Measurements from ENCODE around the gene SEMA5B.

The SEMA5B gene

GRCh38 chr3:122993124-122993978 is 34.2 kb downstream of the SEMA5B start:
- no peak for DNase-seq

GRCh38 chr3:122992676-122993075 is 34.9 kb downstream of the SEMA5B start:
- DNase-seq: no peak

GRCh38 chr3:122992133-122992532 is 35.4 kb downstream of the SEMA5B start:
- DNase-seq: no peak

GRCh38 chr3:122991236-122991985 is 36.2 kb downstream of the SEMA5B start:
- no peak for DNase-seq

GRCh38 chr3:122989856-122990575 is 37.5 kb downstream of the SEMA5B start:
- DNase-seq: no peak

- DNase-seq: no peak
These were observed 39.1 kb downstream of the SEMA5B start for GRCh38 chr3:122988508-122988907.

- DNase-seq: no peak
These were observed 39.7 kb downstream of the SEMA5B start for GRCh38 chr3:122987736-122988319.

GRCh38 chr3:122987231-122987630 is 40.3 kb downstream of the SEMA5B start:
- DNase-seq: no peak

GRCh38 chr3:122986693-122987179 is 40.8 kb downstream of the SEMA5B start:
- no peak for DNase-seq

GRCh38 chr3:122985539-122985938 is 42.0 kb downstream of the SEMA5B start:
- DNase-seq: no peak

GRCh38 chr3:122984650-122985049 is 42.9 kb downstream of the SEMA5B start:
- no peak for DNase-seq

- no peak for DNase-seq
These were observed 43.6 kb downstream of the SEMA5B start for GRCh38 chr3:122984007-122984406.

GRCh38 chr3:122982216-122983185 is 45.1 kb downstream of the SEMA5B start:
- DNase-seq: no peak

GRCh38 chr3:122979211-122979610 is 48.4 kb downstream of the SEMA5B start:
- no peak for DNase-seq

- DNase-seq: no peak
These were observed 49.0 kb downstream of the SEMA5B start for GRCh38 chr3:122978569-122978968.

- no peak for DNase-seq
These were observed 49.7 kb downstream of the SEMA5B start for GRCh38 chr3:122977746-122978466.

- no peak for DNase-seq
These were observed 51.7 kb downstream of the SEMA5B start for GRCh38 chr3:122975924-122976293.

GRCh38 chr3:122975163-122975923 is 52.2 kb downstream of the SEMA5B start:
- DNase-seq: no peak

GRCh38 chr3:122974764-122975162 is 52.8 kb downstream of the SEMA5B start:
- DNase-seq: no peak
